Body of pancreas (tissue), 4 donors: ENCODE measurements around the gene NACC2.

Experiments
- CTCF ChIP-seq, 7 experiments: fragments of 450-650 bp in 4 of 7; fragments of 200-600 bp in 3 of 7; sonication (generic) in 3 of 7; IDR thresholded peaks; one replicate each; pipeline ENCODE4 v1.5.1; 2016 to 2019; ENCODE audit warnings: antibody characterized with exemption in 7 of 7
- POLR2A ChIP-seq, 3 donors: fragments of 450-650 bp; IDR thresholded peaks; one replicate each; pipeline ENCODE4 v1.6.1; 2016; ENCODE audit warnings: antibody characterized with exemption in 3 of 3, mild to moderate bottlenecking in 2 of 3

GRCh38 chr9:136109351-136110081 lies 14.4 kb upstream of the NACC2 start:
- TF ChIP-seq CTCF (IDR thresholded peaks at IDR 0.05), result peak in 1 of 7 experiments; percentile 36
- TF ChIP-seq POLR2A (IDR thresholded peaks at IDR 0.05), result peak; percentile 20 to 63 (median 62)
